HepG2 (cell line): ENCODE measurements around the gene MED1.

Source experiments
- CREM ChIP-seq, 2 experiments: sonication (generic) in 1 of 2; formaldehyde crosslinking in 1 of 2; IDR thresholded peaks; 2 replicates each; pipeline versions ENCODE4 v1.4.0 to v1.6.1; 2016 to 2020; ENCODE audit warnings: antibody characterized with exemption in 1 of 2, mild to moderate bottlenecking in 1 of 2, missing genetic modification reagents in 1 of 2
- CTCF ChIP-seq: sonication (generic); formaldehyde crosslinking; IDR thresholded peaks from 2 replicates; pipeline ENCODE4 v1.5.0; 2020; ENCODE audit warnings: mild to moderate bottlenecking, missing genetic modification reagents, moderate library complexity
- E2F1 ChIP-seq: sonication (generic); formaldehyde crosslinking; IDR thresholded peaks from 2 replicates; pipeline ENCODE4 v1.5.0; 2020; ENCODE audit warnings: missing genetic modification reagents
- KDM6A ChIP-seq: IDR thresholded peaks from 2 replicates; pipeline ENCODE4 v1.6.1; 2016; ENCODE audit warnings: low read depth
- PBX2 ChIP-seq: IDR thresholded peaks from 2 replicates; pipeline ENCODE4 v1.6.1; 2016; ENCODE audit warnings: control low read depth
- SCMH1 ChIP-seq: sonication (generic); formaldehyde crosslinking; IDR thresholded peaks from 2 replicates; pipeline ENCODE4 v1.9.0; 2021; ENCODE audit warnings: missing genetic modification reagents, mild to moderate bottlenecking, borderline replicate concordance
- TERF1 ChIP-seq: sonication (generic); formaldehyde crosslinking; IDR thresholded peaks from 2 replicates; pipeline ENCODE4 v1.8.0; 2022; ENCODE audit warnings: mild to moderate bottlenecking, missing genetic modification reagents, moderate library complexity
- TP53 ChIP-seq: sonication (generic); formaldehyde crosslinking; conservative IDR thresholded peaks from 2 replicates; pipeline ENCODE4 v1.4.0; 2020; ENCODE audit warnings: missing genetic modification reagents
- ZNF530 ChIP-seq: sonication (generic); formaldehyde crosslinking; IDR thresholded peaks from 2 replicates; pipeline ENCODE4 v1.5.0; 2020; ENCODE audit warnings: low read depth, mild to moderate bottlenecking, missing genetic modification reagents
- ZNF678 ChIP-seq: sonication (generic); formaldehyde crosslinking; IDR thresholded peaks from 2 replicates; pipeline ENCODE4 v1.4.0; 2020; ENCODE audit warnings: mild to moderate bottlenecking, missing genetic modification reagents

- TF ChIP-seq SCMH1 (CRISPR knock-in tag) (no peak), TERF1 (no peak), KDM6A (CRISPR knock-in tag) (no peak), E2F1 (CRISPR knock-in tag) (no peak), TP53 (CRISPR knock-in tag) (no peak), CTCF (no peak), PBX2 (CRISPR knock-in tag) (no peak), CREM (IDR thresholded peaks at IDR 0.05) (no peak), CREM (CRISPR knock-in tag; IDR thresholded peaks at IDR 0.05) (no peak), ZNF530 (CRISPR knock-in tag) (no peak), ZNF678 (no peak)
Measured at GRCh38 chr17:39364236-39365025, 86.6 kb downstream of the MED1 start.
